ENCODE data around the gene ZDHHC20. TPM values are rescaled to one million over a fixed set of nuclear protein-coding genes. Genes with fewer than 3 reads are reported as not detected.

The ZDHHC20 gene
- total RNA-seq, 2 donors from 2014 or later: 85.2 to 94.1 TPM

- Histone ChIP-seq H3K36me3 (ENCODE audit: control insufficient read depth, insufficient read depth, low read length) (peaks cover 15% of the 10 kb centered on the region), H3K4me1 (ENCODE audit: control insufficient read depth, insufficient read depth, low read length) (no peaks in the 10 kb centered on the region), H3K27ac (ENCODE audit: low read depth, low read length) (no peak overlapping the region), H3K27me3 (ENCODE audit: control insufficient read depth, insufficient read depth, low read length, poor library complexity, severe bottlenecking) (no peaks in the 10 kb centered on the region), H3K4me3 (ENCODE audit: low read length) (no peak overlapping the region), H3K9ac (ENCODE audit: extremely low read depth, low read length, poor library complexity, severe bottlenecking) (no peak overlapping the region), H3K9me3 (ENCODE audit: control insufficient read depth, low read length) (peaks cover 33% of the 10 kb centered on the region)
- H3K9me3 Mint-ChIP-seq: peaks cover 39% of the 10 kb centered on the region
- H3K27ac Mint-ChIP-seq: no peak overlapping the region
- H3K4me3 Mint-ChIP-seq: no peak overlapping the region
- TF ChIP-seq CTCF (conservative IDR thresholded peaks at IDR 0.05): no peak
- 99% methylated on average over 3 of the region's 4 CpGs; no CpG with 5 or more reads in 1 of the 2 experiments for WGBS, 2 experiments (ENCODE audit: insufficient coverage in 1 of 2, insufficient read length in 1 of 2)
- no peaks in the 10 kb centered on the region for H3K4me1 Mint-ChIP-seq
- H3K27me3 Mint-ChIP-seq (ENCODE audit: insufficient read depth): peaks cover 4% of the 10 kb centered on the region
- peaks cover 21% of the 10 kb centered on the region for H3K36me3 Mint-ChIP-seq (ENCODE audit: low read depth)
- no peak for DNase-seq
Observed at GRCh38 chr13:21486322-21486721, 27.2 kb upstream of the ZDHHC20 start.

- H3K36me3 ChIP-seq (ENCODE audit: control insufficient read depth, insufficient read depth, low read length): no peaks in the 10 kb centered on the region
- Mint-ChIP-seq H3K27ac (no peak overlapping the region), H3K4me3 (no peak overlapping the region), H3K4me1 (no peaks in the 10 kb centered on the region), H3K9me3 (peaks cover 29% of the 10 kb centered on the region), H3K27me3 (ENCODE audit: insufficient read depth) (peaks cover 6% of the 10 kb centered on the region), H3K36me3 (ENCODE audit: low read depth) (peaks cover 8% of the 10 kb centered on the region)
- no peak overlapping the region for H3K4me3 ChIP-seq (ENCODE audit: low read length)
- H3K9me3 ChIP-seq (ENCODE audit: control insufficient read depth, low read length): peaks cover 33% of the 10 kb centered on the region
- no peak overlapping the region for H3K27ac ChIP-seq (ENCODE audit: low read depth, low read length)
- H3K9ac ChIP-seq (ENCODE audit: extremely low read depth, low read length, poor library complexity, severe bottlenecking): no peak overlapping the region
- DNase-seq: no peak
- H3K4me1 ChIP-seq (ENCODE audit: control insufficient read depth, insufficient read depth, low read length): no peaks in the 10 kb centered on the region
- WGBS, 2 experiments (ENCODE audit: insufficient coverage in 1 of 2, insufficient read length in 1 of 2): 94 to 97% methylated on average over 14 to 24 of the region's 24 CpGs
- no peaks in the 10 kb centered on the region for H3K27me3 ChIP-seq (ENCODE audit: control insufficient read depth, insufficient read depth, low read length, poor library complexity, severe bottlenecking)
- TF ChIP-seq CTCF (conservative IDR thresholded peaks at IDR 0.05): no peak
Observed at GRCh38 chr13:21483748-21484147, 24.6 kb upstream of the ZDHHC20 start.

- 88 to 91% methylated on average over 5 to 6 of the region's 6 CpGs for WGBS, 2 experiments (ENCODE audit: insufficient coverage in 1 of 2, insufficient read length in 1 of 2)
- peaks cover 8% of the 10 kb centered on the region for H3K9me3 Mint-ChIP-seq
- Histone ChIP-seq H3K27ac (ENCODE audit: low read depth, low read length) (no peak overlapping the region), H3K9ac (ENCODE audit: extremely low read depth, low read length, poor library complexity, severe bottlenecking) (no peak overlapping the region), H3K27me3 (ENCODE audit: control insufficient read depth, insufficient read depth, low read length, poor library complexity, severe bottlenecking) (no peaks in the 10 kb centered on the region), H3K4me1 (ENCODE audit: control insufficient read depth, insufficient read depth, low read length) (no peaks in the 10 kb centered on the region), H3K36me3 (ENCODE audit: control insufficient read depth, insufficient read depth, low read length) (no peaks in the 10 kb centered on the region), H3K4me3 (ENCODE audit: low read length) (no peak overlapping the region), H3K9me3 (ENCODE audit: control insufficient read depth, low read length) (peaks cover 11% of the 10 kb centered on the region)
- no peak overlapping the region for H3K27ac Mint-ChIP-seq
- H3K27me3 Mint-ChIP-seq (ENCODE audit: insufficient read depth): peaks cover 6% of the 10 kb centered on the region
- no peak overlapping the region for H3K4me3 Mint-ChIP-seq
- peaks cover 2% of the 10 kb centered on the region for H3K4me1 Mint-ChIP-seq
- DNase-seq: no peak
- no peak for TF ChIP-seq CTCF (conservative IDR thresholded peaks at IDR 0.05)
- no peaks in the 10 kb centered on the region for H3K36me3 Mint-ChIP-seq (ENCODE audit: low read depth)
Observed at GRCh38 chr13:21481359-21481758, 22.3 kb upstream of the ZDHHC20 start.

Measured in endodermal cell (in vitro differentiated cells).